Osteoblast (primary cell): ENCODE data around the gene FGFBP1. TPM values are rescaled to one million over a fixed set of nuclear protein-coding genes. Genes with fewer than 3 reads are reported as not detected.

Experiments
- DNase-seq: peaks from one replicate; pipeline ENCODE4 v3.0.0; 2011; ENCODE audit warnings: low spot score, mixed read lengths; ENCODE audit not compliant: insufficient read length; ENCODE audit errors: missing footprints
- H2AFZ ChIP-seq: 2 replicates; pipeline ENCODE4 v1.6.0; 2011; ENCODE audit warnings: mild to moderate bottlenecking, low read length
- H3K27ac ChIP-seq: 2 replicates; pipeline ENCODE4 v1.5.1; 2011; ENCODE audit warnings: mild to moderate bottlenecking, low read depth, low read length, moderate library complexity
- H3K27me3 ChIP-seq: 2 replicates; pipeline ENCODE4 v1.6.0; 2012; ENCODE audit warnings: mild to moderate bottlenecking, control low read depth, inconsistent platforms, low read length, moderate library complexity; ENCODE audit not compliant: insufficient read depth
- H3K36me3 ChIP-seq: 2 replicates; pipeline ENCODE4 v1.5.1; 2011; ENCODE audit warnings: mild to moderate bottlenecking, low read length, control low read depth, moderate library complexity; ENCODE audit not compliant: insufficient read depth
- H3K4me1 ChIP-seq: 2 replicates; pipeline ENCODE4 v1.5.1; 2011; ENCODE audit warnings: mild to moderate bottlenecking, low read length, control low read depth, moderate library complexity; ENCODE audit not compliant: insufficient read depth
- H3K4me2 ChIP-seq: 2 replicates; pipeline ENCODE4 v1.6.0; 2011; ENCODE audit warnings: mild to moderate bottlenecking, low read length; ENCODE audit not compliant: insufficient read depth
- H3K4me3 ChIP-seq: fragments of 200-600 bp; sonication (generic); 3 replicates; pipeline ENCODE4 v1.5.1; 2012; ENCODE audit warnings: mild to moderate bottlenecking, low read length, inconsistent platforms; ENCODE audit not compliant: insufficient read depth
- H3K79me2 ChIP-seq: 2 replicates; pipeline ENCODE4 v1.6.0; 2012; ENCODE audit warnings: mild to moderate bottlenecking, low read length, control low read depth, inconsistent platforms; ENCODE audit not compliant: insufficient read depth
- H3K9me3 ChIP-seq: 2 replicates; pipeline ENCODE4 v1.5.1; 2011; ENCODE audit warnings: low read depth, low read length, control low read depth
- H4K20me1 ChIP-seq: 2 replicates; pipeline ENCODE4 v1.6.0; 2012; ENCODE audit warnings: mild to moderate bottlenecking, low read length, control low read depth; ENCODE audit not compliant: insufficient read depth
- CTCF ChIP-seq: IDR thresholded peaks from 2 replicates; pipeline ENCODE4 v1.5.1; 2011; ENCODE audit warnings: mild to moderate bottlenecking, low read depth, low read length, moderate library complexity; ENCODE audit errors: extremely low read depth
- total RNA-seq: library from RNA; depleted of rRNA; stranded (reverse); fragments of >200 nt; gene quantifications from 2 replicates; pipeline ENCODE4 v1.2.3, GENCODE V29; 2012

Gene FGFBP1
- total RNA-seq, 1 donor, result not detected

GRCh38 chr4:15963001-15963451 is 24.5 kb upstream of the FGFBP1 start, which contains the start of gene FGFBP2:
TSS of gene FGFBP2 (minus strand) at chr4:15963175. CDS start at chr4:15963129, 46 bp downstream.
- peak; percentile 87 for DNase-seq
- no peak within 1 kb of the TSS for H3K27ac ChIP-seq
- H4K20me1 ChIP-seq, result no peaks in the 10 kb centered on the region
- H3K4me3 ChIP-seq, result no peak within 1 kb of the TSS
- H3K36me3 ChIP-seq, result no peaks in the 10 kb centered on the region
- peak within 1 kb of the TSS; percentile 14 for H3K4me2 ChIP-seq
- H3K79me2 ChIP-seq, result no peaks in the 10 kb centered on the region
- H3K4me1 ChIP-seq, result peaks cover 8% of the 10 kb centered on the region
- peak; percentile 58 for TF ChIP-seq CTCF
- H2AFZ ChIP-seq, result peak within 1 kb of the TSS; percentile 41
- H3K27me3 ChIP-seq, result peaks cover 39% of the 10 kb centered on the region
- H3K9me3 ChIP-seq, result no peaks in the 10 kb centered on the region

- no peaks in the 10 kb centered on the region for H3K9me3 ChIP-seq
- no peak for TF ChIP-seq CTCF
- no peaks in the 10 kb centered on the region for H3K79me2 ChIP-seq
- H3K4me2 ChIP-seq, result no peak overlapping the region
- no peak overlapping the region for H2AFZ ChIP-seq
- H3K4me1 ChIP-seq, result peaks cover 8% of the 10 kb centered on the region
- no peak for DNase-seq
- H3K27ac ChIP-seq, result no peak overlapping the region
- H3K27me3 ChIP-seq, result peaks cover 39% of the 10 kb centered on the region
- H4K20me1 ChIP-seq, result no peaks in the 10 kb centered on the region
- no peak overlapping the region for H3K4me3 ChIP-seq
- no peaks in the 10 kb centered on the region for H3K36me3 ChIP-seq
Measured at GRCh38 chr4:15961781-15962510, 23.4 kb upstream of the FGFBP1 start.

DNA sequence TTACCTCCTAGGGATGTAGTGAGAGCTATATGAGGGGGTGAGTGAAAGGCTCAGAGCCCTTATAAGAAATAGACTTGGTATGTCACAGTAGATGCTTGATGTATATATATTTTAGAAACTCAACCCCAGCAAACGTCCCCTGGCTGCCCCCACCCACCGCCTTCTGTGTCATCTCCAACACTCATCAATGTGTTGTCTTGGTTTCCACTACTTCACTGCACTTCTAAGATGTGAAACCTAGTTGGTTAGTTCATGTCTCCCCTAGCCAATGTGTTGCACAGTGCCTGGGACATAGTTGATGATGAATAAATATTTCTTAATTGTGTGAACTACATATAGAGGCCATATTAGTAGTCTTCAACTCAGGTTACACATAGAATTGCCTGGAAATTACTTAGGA is 20.0 kb upstream of the FGFBP1 start:
- Histone ChIP-seq H3K27ac (no peak overlapping the region), H3K79me2 (no peaks in the 10 kb centered on the region), H3K4me1 (peaks cover 7% of the 10 kb centered on the region), H3K9me3 (no peaks in the 10 kb centered on the region), H4K20me1 (no peaks in the 10 kb centered on the region), H3K4me2 (no peak overlapping the region), H3K36me3 (no peaks in the 10 kb centered on the region), H2AFZ (no peak overlapping the region), H3K4me3 (no peak overlapping the region), H3K27me3 (peaks cover 35% of the 10 kb centered on the region)
- no peak for TF ChIP-seq CTCF
- DNase-seq, result no peak

GRCh38 chr4:15956179-15956850 is 17.8 kb upstream of the FGFBP1 start:
- Histone ChIP-seq H4K20me1 (no peaks in the 10 kb centered on the region), H3K79me2 (no peaks in the 10 kb centered on the region), H3K36me3 (no peaks in the 10 kb centered on the region), H3K27ac (no peak overlapping the region), H3K9me3 (no peaks in the 10 kb centered on the region), H3K27me3 (peaks cover 20% of the 10 kb centered on the region), H3K4me2 (no peak overlapping the region), H3K4me3 (no peak overlapping the region), H3K4me1 (no peaks in the 10 kb centered on the region), H2AFZ (no peak overlapping the region)
- DNase-seq, result no peak
- TF ChIP-seq CTCF, result peak; percentile 97
